GM12865 (cell line): Measurements from ENCODE around the gene MMP13.
"Not testable (repeated sequence)": the region's sequence is repeated elsewhere in the genome, so short reads cannot be mapped to it uniquely, and the experiment has no call there.

Experiments used
- DNase-seq: peaks from one replicate; pipeline ENCODE4 v3.0.0; 2010; ENCODE audit warnings: low read depth
- H3K4me3 ChIP-seq: 2 replicates; pipeline ENCODE4 v1.5.1; 2011; ENCODE audit warnings: mild to moderate bottlenecking, low read depth, low read length, control low read depth
- TF ChIP-seq, protein P1 (sequence below): IDR thresholded peaks from 2 replicates; pipeline ENCODE4 v1.5.1; 2011; ENCODE audit warnings: low read length, control low read depth, low read depth, inconsistent platforms; ENCODE audit not compliant: insufficient read depth; ENCODE audit errors: missing control alignments

MMP13 gene

DNA sequence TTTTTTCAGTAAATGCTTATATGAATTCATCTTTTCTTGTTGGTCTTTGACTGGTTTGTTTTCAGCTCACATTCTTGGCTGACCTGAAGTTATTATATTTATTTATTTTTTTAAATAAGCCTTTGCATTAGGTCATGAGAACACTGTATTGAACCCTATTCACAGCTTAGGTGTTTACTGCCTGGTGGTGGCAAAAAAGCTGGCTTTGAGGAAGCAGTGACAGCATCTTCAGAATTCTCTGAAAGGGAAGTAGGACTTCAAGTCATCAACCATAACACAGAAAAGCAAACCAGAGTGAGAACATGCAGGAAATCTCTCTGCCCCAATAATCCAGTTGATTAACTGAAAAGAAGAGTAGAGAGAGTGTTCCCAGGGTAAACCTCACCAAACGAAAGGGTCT lies 30.3 kb upstream of the MMP13 start:
- H3K4me3 ChIP-seq: no peak overlapping the region
- no peak for DNase-seq
- TF ChIP-seq, protein P1, sequence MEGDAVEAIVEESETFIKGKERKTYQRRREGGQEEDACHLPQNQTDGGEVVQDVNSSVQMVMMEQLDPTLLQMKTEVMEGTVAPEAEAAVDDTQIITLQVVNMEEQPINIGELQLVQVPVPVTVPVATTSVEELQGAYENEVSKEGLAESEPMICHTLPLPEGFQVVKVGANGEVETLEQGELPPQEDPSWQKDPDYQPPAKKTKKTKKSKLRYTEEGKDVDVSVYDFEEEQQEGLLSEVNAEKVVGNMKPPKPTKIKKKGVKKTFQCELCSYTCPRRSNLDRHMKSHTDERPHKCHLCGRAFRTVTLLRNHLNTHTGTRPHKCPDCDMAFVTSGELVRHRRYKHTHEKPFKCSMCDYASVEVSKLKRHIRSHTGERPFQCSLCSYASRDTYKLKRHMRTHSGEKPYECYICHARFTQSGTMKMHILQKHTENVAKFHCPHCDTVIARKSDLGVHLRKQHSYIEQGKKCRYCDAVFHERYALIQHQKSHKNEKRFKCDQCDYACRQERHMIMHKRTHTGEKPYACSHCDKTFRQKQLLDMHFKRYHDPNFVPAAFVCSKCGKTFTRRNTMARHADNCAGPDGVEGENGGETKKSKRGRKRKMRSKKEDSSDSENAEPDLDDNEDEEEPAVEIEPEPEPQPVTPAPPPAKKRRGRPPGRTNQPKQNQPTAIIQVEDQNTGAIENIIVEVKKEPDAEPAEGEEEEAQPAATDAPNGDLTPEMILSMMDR: no peak

DNA sequence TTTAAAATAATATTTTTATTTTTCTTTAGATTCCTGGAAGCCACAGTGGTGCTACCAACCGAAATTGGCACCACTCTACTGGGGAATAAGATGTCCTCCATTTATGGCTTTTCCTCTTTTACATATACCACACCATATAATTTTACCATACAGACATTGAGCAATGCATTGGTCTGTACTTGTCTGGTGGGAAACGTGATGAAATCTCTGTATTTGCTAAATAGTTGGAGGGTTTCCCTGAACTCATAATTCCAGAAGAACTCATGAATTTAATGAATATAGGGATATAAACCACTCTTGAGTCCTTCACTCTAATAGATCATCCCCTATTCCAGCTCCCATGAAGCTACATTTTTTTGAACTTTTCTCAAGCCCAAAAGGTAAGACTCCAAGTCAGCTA lies 28.0 kb upstream of the MMP13 start:
- DNase-seq: no peak
- no peak overlapping the region for H3K4me3 ChIP-seq
- TF ChIP-seq, protein P1: no peak

DNA sequence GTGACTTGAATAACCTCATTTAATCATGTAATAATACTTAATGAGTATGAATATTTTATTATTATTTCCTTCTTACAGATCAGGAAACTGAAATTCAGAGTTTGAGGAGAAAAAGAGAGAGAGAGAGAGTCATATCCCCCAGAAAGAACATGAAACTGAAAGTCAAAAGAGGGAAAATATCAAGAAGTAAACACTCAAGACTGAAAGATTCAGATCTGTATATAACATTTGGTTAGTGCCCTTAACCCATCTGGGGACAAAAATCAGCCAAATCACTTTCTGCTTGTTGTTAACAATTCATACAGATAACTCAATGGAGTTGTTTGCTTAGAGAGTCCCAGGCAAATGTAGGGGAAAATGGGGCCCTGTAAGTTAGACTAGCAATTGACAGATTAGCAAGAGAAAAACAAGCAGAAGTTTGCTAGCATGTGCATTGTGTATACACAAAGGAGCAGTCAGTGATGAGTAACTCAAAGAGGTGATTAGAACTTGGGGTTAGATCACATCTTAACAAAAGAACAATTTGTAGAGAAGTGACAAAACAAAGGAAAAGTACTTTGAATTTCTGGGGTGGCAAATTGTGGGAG lies 25.9 kb upstream of the MMP13 start:
- DNase-seq: peak; percentile 10
- no peak overlapping the region for H3K4me3 ChIP-seq
- TF ChIP-seq, protein P1: no peak

DNA sequence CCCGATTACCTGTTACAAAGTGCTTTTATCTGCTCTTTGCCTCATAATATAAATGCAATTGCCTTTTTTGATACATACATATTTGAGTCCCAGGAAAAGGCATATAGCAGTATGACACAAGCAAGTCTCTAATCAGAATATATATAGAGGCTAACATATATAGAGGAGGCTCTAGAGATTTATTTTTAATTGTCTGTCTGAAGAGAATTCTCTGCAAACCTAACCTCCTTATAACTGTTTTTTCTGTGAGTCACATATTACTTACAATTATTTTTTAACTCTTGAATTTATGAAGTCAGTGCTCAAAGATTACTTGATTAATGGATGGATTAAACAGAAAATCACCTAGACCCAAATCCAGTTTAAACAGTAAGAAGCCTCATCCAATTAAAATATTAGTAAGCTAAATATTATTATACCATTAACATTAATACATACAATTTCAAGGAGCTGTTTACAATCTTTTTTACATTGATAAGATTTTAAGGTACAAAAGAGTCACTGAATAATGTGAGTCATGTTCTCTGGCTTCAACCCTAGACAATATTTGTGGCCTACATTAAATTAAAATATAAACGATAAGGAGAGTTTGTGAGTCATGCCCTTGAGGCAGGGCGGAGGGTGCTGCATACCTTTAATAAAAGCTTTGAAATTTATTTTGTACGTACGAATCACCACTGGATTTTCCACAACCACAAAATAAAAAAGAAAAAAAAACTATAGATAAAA lies 19.2 kb upstream of the MMP13 start:
- no peak for DNase-seq
- TF ChIP-seq, protein P1: no peak
- no peak overlapping the region for H3K4me3 ChIP-seq

DNA sequence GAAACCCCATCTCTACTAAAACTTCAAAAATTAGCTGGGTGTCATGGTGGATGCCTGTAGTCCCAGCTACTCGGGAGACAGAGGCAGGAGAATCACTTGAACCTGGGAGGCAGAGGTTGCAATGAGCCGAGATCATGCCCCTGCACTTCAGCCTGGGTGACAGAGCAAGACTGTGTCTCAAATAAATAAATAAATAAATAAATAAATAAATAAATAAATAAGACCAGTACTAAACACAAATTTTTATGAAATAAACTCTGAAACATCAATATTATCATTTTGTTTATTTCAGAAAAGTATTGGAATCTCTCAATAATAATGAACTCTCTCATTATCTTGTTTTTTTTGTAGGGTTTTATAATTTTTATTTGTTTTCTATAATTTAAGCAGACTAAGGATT lies 18.2 kb upstream of the MMP13 start:
- H3K4me3 ChIP-seq, DNase-seq: not testable (repeated sequence)

DNA sequence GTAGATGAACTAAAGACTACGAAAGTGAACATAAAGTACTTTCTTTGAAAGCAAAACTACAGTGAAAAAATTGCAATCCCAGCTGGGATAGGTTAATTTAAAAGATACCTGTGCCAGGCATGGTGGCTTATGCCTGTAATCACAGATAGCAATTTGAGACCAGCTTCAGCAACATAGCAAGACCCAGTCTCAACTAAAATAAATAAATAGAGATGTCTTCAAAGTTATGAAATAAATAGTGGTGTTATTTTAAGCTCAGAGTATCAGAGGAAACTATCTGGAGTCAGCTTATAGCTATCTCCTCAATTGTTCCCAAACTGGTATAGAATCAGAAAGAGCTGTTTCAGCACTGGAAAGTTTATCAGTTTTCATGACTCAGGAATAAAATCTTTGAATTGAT lies 17.3 kb upstream of the MMP13 start:
- no peak overlapping the region for H3K4me3 ChIP-seq

DNA sequence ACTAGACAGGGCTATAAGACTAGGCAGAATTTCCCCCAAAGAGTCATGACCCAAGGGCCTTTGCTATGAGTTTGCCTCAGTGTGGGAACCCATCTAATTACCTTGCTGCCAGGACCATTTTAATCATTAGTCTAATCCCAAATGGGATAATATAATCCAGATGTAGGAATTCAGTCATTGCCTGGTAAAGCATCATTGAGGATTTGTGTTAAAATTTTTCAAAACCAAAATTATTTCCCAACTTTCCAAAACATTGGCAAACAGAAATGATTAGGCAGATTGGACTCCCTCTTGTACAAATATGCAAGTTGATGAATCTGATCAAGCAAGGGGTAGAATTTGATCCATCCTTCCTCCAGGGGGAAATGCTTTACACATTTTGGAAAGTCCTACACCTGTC lies 16.2 kb upstream of the MMP13 start:
- TF ChIP-seq, protein P1: no peak
- no peak for DNase-seq
- no peak overlapping the region for H3K4me3 ChIP-seq

More for the DNA sequence above, 17.3 kb upstream of the MMP13 start:
- no peak for DNase-seq
- TF ChIP-seq, protein P1: no peak
